GM19468 (cell line): ENCODE data around the gene THRB.

ENCODE experiments used
- ATAC-seq: cut with Tn5 transposase; IDR thresholded peaks from one replicate; pipeline ENCODE4 v1.9.1; 2021; ENCODE audit warnings: mild to moderate bottlenecking, moderate library complexity, moderate number of reproducible peaks; ENCODE audit not compliant: unreplicated experiment; ENCODE audit errors: extremely low read depth

The THRB gene

DNA sequence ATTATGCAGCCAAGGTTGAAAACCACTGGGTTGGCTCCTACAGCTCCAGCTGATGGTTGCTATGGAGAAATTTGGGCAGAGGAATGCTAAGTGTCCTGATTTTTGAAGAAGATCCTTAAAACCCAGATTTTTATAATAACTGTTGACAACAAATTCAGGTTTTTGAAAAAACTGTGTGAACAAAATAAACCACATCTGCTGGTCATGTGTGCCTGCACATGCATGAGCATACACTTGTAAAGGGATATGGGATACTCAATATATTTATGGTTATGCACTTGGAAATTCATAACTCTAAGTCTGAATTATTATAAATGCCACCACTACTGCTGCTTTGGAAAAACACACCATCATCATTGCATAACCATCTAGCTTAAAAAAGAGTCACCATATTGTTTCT lies 133.7 kb downstream of the THRB start:
- ATAC-seq: no peak

DNA sequence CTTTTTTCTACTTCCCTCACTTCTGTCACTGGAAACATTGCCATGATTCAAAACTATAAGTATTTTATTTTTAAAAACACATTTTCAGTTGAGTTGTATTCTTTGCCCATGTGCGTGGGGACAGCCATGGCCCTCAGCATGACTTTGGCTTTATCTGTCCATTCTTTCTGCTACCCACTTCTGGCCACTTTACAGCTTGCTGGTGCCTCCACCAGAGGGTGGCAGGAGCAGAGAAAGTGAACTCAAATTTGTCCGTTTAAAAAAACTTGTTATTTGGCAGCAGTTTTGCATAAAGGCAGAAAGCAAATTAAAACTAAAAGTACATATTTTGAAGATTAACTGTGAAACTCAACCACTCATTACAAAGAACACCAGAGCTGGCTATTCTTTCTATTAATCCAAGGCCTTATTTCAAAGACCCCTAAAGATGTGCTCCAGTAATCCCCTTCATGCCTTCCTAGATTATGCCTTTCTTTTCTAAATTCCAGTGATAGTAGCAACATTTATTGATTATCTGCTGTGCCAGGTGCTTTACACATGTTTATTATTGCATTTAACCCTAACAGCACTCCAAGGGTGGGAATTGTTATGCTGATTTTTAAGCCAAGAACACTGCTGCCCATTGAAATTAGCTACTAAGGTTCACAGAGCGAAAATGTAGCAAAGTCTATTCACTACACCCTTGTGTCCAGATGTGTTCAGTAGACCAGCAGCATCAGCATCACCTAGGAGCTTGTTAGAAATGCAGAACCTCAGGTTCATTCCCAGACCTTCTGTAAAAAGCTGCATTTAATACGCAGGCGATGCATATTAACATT lies 134.8 kb downstream of the THRB start:
- no peak for ATAC-seq

DNA sequence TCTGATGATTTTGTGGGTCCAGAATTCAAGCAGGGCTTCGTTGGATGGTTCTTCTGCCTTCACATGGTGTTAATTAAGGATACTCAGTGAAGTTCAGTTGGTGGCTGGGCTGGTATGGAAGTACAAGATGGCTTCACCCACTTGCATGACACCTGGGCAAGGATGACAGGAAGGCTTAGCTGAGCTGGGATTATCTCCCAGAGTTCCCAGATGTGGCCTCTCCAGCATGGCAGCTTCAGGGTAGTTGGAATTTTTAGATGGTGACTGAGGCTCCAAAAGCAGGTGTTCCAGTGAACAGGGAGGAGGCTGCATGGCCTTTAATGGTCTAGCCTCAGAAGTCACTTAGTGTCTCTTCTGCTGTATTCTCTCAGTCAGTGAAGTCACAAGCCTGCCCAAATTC lies 135.5 kb downstream of the THRB start:
- ATAC-seq: no peak

DNA sequence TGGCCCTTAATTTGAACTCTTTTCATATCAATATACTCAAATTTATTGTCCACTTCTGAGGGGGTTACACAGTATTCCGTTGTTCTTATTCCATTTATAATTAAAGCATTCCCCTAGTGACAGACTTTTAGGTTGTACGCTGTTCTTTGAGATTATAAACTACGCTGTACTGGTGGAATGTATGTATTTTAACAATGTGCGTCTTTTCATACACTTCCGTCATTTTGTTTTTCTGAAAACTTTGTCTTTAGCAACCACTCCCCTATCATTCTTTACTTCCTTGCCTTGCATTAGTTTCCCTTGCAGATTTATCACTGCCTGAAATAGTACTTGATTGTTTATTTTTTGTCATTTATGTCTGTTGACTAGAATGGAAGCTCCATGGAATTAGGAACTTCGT lies 137.0 kb downstream of the THRB start:
- ATAC-seq: no peak

DNA sequence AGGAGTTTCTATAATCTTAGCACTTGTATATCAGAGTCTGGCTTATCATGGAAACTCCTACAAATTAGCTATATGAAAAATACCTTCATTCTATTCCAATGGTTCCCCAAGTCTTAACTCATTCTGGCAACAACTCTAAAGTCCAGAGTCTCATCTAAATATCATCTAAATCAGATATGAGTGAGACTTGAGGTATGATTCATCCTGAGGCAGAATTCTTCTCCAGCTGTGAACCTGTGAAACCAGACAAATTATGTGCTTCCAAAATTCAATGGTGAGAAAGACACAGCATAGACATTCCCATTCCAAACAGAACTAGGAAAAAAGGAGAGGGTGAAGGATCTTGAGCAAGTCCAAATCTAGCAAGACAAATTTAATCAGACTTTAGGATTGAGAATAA lies 138.8 kb downstream of the THRB start:
- ATAC-seq: no peak

DNA sequence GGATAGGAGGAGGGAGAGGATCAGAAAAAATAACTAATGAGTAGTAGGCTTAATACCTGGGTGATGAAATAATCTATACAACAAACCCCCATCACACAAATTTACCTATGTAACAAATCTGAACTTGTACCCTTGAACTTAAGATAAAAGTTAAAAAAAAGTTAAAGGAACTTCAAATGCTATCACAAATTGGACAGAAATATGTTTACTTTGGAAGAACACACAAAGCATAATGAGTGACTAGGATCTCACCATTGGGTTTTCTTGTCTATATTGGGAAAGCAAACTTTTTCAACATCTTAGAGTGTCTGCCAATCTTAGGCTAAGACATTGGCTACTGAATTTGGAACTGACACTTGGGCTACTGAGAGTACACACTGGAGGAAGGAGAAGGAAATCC lies 140.4 kb downstream of the THRB start:
- no peak for ATAC-seq

DNA sequence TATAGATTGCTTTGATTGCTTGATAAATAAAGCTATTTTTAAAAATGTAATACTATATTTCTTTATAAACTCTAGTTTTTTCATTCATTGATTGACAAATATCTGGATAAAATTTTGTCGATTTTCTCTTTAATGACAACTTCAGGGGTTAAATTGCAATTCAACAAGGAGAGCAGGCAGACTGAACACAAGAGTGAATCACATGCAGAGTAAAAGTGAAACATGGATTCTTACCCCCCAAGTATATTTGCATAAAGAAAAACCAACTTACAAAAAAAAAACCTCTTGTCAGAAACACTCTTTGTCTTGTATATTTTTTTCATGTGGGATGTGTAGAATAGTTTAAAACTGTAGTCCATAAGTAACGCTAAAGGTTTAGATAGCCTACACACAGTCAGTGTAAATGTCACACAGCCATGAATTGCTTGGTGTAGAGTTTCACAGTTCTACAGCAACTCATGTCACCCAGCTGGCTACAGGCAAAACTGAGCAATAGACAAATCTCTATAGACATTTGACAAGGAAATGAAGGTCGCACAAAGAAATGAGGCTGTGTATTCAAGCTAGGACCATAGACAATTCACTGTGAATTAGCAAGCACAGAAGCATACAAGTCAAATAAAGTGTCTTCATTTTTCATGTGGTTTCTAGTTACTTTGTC lies 141.6 kb downstream of the THRB start:
- no peak for ATAC-seq

DNA sequence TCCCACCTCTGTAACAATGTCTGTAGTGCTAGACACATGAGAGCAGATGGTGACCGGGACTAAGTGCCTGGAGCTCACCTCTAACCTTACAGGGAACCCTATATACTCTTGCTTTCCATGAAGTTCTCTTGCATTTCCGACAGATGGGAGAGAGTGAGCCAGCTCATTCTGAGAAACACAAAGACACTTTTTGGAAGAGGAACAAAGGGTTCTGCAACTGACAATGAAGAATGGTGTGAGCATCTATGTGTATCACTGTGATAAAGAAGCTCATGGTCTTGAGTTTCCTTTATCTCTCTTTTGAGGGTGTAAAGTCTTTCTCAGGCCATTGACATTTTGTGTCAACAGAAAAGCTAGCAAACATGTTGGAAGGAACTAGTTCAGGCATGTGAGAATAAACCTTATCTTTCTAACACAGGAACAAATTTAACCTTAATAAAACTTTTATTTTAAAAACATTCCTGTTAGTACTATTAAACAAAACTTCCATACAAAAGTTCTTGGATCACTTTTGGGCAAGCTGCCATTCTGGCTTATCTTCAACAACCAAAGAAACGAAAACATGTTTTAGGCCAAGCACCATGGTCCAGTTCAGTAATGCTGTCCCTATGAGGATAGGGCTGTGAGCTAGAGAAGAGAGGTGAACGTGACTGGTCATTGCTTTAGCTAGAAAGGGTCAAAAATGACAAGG lies 142.7 kb downstream of the THRB start:
- ATAC-seq: no peak

DNA sequence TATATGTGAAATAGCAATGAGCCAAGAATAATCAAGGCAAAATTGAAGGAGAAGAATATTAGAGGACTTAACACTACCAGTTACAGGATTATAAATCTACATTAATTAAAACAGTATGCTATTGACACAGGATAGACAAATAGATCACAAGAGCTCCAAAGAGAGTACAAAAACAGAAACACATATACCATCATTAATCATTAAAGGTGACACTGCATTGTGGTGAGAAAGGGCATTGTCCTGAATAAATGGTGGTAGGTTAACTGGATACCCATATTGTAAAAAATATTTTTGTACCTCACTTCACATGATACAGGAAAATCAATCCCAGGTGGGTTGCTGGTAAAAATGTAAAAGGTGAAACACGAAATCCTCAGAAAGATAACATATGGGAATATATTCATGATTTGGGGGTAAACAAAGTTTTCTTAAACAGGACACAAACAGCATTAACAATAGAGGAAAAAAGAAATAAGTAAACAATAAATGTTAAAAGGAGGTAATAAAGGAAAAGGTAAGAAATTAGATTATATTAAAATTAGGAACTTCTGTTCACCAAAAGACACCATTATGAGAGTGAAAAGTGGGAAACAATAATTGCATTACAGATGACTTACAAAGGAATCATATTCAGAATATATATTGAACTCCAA lies 145.2 kb downstream of the THRB start:
- ATAC-seq: no peak

DNA sequence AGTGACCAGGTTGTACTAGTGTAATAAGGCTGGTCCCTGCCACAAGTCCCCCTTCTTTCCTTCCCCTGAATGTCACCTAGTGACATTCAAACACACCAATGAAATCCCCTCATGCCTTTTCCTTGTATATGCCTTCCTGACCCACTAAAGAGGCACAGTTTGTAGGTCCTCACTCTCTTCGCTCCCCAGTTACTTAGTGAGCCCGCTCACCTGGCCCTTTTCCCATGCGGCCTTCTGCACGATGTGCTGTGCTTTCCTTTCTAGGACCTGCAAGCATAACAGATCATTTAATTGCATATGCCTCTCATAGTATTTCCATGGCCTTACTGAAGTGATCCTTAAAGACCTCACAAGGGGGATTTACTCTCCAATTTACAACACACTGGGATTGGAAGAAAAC lies 146.3 kb downstream of the THRB start:
- no peak for ATAC-seq

DNA sequence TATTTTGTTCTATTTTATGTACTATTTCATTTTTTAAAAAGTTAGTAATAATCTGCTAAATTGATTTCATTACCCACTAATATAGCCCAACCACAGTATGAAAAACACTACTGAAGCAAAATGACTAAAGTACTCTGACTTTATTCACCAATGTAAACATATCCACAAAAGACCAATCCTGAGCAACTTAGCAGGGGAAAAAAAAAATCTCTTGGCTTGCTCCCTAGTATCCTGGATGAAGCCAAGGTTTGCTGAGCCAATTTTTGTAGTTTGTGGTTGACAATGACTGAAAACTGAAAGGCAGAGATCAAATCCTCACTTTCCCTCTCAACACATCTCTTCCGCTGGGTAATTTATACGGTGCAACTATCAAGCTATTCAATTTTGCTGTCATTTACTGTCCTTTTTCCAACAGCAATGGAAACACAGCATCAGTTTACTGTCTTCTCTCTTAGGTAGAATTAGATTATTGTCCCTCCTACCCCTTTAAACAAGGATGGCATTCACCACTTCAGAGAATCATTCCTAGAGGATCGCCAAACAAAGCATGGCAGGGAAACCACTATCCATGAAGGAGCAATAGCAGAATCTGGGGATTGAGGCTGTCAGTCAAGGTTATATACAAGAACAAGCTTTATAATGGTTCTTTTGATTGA lies 149.7 kb downstream of the THRB start:
- no peak for ATAC-seq

DNA sequence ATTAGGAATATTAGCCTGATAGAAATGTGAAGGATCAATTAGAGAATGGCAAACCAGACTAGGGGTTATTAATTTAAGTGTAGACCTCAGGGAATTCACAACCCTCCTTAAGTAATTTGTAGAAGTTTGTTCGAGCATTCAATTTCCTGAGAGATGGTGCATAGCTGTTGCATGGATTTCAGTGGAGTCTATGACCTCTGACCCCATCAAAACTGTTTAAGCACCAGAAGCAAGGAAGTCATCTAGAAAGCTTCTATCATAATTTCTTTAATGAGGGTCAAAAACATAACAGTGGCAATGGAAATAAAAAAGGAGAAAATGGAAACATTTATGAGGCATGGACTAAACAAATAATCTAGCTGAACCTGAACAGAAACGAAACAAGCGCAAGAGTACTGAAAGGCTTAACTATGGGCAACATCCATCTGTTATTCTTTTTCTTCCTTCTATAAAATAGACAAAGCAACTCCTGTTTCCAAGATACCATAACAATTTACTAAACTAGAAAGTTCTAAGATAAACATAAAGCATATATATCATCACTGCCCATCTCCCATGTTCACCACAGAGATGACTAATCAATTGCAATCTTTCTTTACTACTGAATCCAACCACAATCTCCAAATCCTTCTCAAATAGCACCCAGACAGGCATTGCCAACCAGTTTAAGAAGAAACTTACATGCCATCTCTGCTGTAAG lies 151.4 kb downstream of the THRB start:
- no peak for ATAC-seq

DNA sequence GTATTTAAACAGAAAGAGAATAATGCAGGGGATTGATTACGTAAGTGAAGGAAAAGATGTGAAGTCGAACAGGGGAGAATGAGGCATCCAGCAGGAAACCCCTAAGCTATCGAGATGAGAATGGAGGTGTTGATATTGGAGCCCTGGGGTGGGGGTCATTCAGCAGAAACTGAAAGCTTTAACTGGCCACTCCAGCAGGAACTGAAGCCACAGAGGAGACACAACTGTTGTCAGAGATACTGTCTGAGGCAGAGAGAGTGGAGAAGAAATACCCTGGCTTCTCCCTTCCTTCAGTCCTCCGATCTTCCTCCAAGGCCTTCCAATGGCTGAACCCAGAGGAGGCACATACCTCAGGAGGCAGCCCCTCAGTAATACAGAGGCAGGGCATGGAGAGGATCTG lies 152.4 kb downstream of the THRB start:
- ATAC-seq: no peak

DNA sequence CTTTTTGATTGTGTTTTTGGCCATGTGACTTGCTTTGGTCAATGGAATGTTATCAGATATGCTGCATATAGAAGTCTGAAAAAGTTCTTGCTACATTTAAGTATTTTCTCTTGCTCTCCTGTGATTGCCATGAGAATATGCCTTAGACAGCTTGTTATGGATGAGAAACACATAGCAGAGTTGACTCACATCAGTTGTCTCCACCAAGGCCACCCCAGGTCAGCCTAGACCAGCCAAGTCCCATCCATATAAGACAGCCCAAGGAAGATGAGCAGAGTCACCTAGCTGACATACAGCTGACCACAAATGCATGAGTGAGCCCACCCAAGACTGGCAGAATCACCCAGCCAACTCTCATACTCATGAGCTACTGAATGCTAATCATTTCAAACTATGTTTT lies 153.0 kb downstream of the THRB start:
- no peak for ATAC-seq

DNA sequence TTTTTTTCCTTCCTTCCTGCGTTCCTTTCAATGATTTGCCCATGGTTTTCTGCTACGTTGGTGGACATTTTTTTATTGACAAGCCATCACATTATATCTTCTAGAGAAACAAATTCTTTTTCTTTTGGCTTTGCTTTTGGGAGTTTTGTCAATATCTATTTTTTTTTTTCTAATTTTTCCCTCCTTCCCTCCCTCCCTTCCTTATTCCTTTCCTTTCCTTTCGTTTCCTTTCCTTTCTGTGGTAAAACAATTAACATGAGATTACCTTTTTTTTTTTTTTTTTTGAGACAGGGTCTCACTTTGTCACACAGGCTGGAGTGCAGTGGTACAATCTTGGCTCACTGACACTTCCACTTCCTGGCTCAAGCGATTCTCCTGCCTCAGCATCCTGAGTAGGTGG lies 153.7 kb downstream of the THRB start:
- no peak for ATAC-seq

DNA sequence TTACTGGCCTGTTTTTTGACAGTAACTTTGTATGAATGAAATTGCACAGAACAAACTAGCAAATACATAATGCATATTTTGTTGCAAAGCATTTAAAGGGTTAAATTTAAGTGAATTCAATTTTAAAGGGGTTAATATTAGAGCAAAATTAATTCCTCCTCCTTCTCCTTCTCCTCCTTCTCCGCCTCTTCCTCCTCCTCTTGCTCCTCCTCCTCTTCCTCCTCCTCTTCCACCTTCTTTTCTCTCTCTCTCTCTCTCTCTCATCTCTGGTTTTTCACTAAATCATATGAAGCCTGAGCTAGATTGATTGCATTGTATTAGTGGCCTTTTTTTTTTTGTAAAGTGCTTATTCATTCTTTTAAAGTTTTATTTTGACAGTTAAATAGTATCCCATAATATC lies 154.5 kb downstream of the THRB start:
- ATAC-seq: no peak

DNA sequence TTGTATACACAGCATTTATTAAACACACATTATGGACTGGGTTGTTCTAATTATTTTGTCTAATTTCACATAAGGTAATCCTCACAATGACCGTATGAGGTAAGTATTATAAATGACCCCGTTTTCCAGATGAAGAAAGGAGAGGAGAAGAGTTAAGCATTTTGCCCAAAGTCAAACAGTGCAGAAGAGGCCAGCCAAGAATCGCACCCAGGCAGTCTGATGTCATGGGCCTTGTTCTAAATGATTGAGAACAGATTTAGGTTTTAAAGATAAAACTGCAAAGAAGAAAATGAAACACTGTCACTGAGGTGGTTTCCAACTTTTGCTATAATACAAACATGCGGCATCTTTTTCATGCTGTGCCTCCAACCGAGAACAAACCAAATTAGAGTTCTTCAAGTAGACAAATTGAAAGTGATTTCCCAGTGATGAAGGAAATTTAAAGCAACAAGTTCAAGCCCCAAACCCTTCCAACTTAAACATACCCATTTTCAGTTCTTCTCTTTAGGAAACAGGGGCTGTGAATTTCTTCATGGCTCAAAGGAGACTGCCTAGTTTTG lies 155.3 kb downstream of the THRB start:
- no peak for ATAC-seq

DNA sequence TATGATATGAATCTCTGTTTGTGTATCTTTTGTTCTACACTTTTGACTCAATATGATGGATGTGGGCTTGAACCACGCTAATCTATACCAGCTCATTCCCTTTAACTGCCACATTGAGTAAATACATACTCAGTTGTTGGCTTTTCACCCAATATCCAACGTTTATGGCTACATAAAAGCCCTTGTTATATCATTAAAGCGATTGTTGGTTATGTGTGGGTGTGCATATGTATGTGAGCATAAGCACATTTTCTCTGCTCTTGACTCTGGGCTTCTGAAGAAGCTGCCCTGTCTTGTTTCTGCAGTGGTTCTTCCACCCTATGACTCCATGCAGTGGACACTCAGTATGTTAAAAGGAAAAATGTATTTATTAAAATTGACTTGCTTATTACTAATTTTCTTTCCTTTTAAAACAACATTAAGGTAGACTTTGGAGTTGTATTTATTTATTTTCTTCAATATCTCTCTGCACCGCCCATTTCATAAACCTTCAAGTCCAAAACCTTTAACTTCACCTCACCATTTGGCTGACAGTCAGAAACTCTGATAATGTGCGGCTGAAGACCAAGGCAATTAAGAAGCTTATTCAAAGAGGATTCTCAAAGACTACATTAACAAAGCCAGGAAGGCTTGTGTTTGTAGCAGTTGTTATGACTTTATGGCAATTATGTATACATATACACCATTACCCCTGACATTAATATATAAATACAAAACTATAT lies 156.1 kb downstream of the THRB start:
- no peak for ATAC-seq

DNA sequence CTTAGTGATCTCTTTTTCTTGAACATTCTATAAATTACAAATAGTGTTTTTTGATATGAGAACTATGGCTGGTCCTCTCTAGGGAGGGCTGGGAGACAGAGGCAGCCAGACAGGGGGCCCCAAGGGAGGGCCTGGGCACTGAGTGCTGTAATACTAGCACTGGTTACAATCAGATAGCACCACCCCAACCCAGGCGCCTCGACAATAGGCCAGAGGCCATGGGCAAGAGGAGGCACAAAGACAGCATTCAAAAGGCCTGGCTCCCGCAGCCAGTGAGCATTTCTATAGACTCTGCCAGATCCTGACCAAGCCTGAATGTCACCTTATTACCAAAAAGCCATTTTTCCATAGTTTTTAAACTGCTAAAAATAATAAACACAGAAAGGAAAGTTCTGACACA lies 158.5 kb downstream of the THRB start:
- no peak for ATAC-seq
